Measurements from ENCODE around the gene GDF10. TPM values are rescaled to one million over a fixed set of nuclear protein-coding genes. Genes with fewer than 3 reads are reported as not detected.
A peak's percentile ranks its signal among the peaks of the same experiment; 100 is the strongest.

Gene GDF10
- total and polyA plus RNA-seq, 2 of the 13 experiments (the other 11 are each of a cell fraction or from before 2014, with no cell fraction given): 0.03 TPM; not detected in 1

DNA sequence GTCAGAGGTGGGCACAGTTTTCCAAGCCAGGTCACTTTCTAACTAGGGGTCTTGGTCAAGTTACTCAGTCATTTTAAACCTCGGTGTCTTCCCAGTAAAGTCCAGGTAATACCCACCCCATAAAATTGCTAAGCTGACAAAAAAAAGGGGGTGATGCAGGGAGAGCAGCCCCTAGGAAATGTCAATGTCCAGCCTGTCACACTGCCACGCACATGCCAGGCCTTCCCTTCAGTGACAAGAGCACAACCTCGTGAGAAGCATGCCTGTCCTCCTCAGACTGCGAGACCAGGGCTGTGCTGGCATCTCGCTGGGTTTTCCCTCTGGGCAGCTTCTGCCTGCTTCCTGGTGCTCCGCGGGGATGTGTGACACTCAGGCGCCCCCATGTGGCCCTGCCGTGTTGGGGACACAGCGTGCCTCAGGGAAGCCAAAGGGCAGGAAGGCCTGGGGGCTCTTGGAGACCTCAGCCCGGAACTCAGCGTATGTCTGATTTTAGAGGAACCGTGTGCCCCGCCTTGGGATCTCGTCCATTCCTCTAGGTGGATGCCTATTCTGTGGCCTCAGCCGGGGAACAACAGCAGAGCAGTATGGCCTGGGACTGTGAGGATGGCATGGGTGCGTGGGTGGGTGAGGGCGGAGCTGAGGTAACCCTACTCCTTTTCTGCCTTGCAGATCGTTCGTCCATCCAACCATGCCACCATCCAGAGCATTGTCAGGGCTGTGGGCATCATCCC is 12.1 kb downstream of the GDF10 start (continued):
- TF ChIP-seq ZBTB34 (CRISPR knock-in tag; IDR thresholded peaks at IDR 0.05) (no peak), NR1H2 (CRISPR knock-in tag; IDR thresholded peaks at IDR 0.05; ENCODE audit: borderline replicate concordance, low read depth) (no peak), DMTF1 (CRISPR knock-in tag; IDR thresholded peaks at IDR 0.05) (no peak), MAF1 (CRISPR knock-in tag; IDR thresholded peaks at IDR 0.05; ENCODE audit: borderline replicate concordance) (no peak), RBAK (CRISPR knock-in tag; IDR thresholded peaks at IDR 0.05) (no peak), GABPB1 (CRISPR knock-in tag; IDR thresholded peaks at IDR 0.05) (peak; percentile 38; the same call in 1 of the 2 replicates), SMC3 (IDR thresholded peaks at IDR 0.05; ENCODE audit: low read length) (peak; percentile 77), RBFOX2 (IDR thresholded peaks at IDR 0.05; ENCODE audit: low read depth, low read length) (no peak), FOSL2 (CRISPR knock-in tag; IDR thresholded peaks at IDR 0.05) (peak; percentile 44), ZNF446 (CRISPR knock-in tag; IDR thresholded peaks at IDR 0.05) (no peak), KLF6 (CRISPR knock-in tag; IDR thresholded peaks at IDR 0.05) (no peak), MAFK (conservative IDR thresholded peaks at IDR 0.05 in 1 of 2, IDR thresholded peaks at IDR 0.05 in 1 of 2; ENCODE audit: low read length in 2 of 2) (peak; percentile 58 to 70; a peak in 3 of 4 replicates), MEIS1 (CRISPR knock-in tag; IDR thresholded peaks at IDR 0.05; ENCODE audit: borderline replicate concordance) (no peak), EZH2 (conservative IDR thresholded peaks at IDR 0.05; ENCODE audit: low read depth, low read length) (no peak), LBX2 (CRISPR knock-in tag; IDR thresholded peaks at IDR 0.05; ENCODE audit: borderline replicate concordance) (no peak), ZNF496 (CRISPR knock-in tag; IDR thresholded peaks at IDR 0.05; ENCODE audit: insufficient replicate concordance) (no peak), ATF1 (CRISPR knock-in tag; IDR thresholded peaks at IDR 0.05) (no peak), ZNF101 (CRISPR knock-in tag; IDR thresholded peaks at IDR 0.05; ENCODE audit: borderline replicate concordance, low read depth) (no peak), KMT2B (CRISPR knock-in tag; IDR thresholded peaks at IDR 0.05) (no peak), TBX3 (IDR thresholded peaks at IDR 0.05; ENCODE audit: borderline replicate concordance) (no peak), SIX4 (CRISPR knock-in tag; IDR thresholded peaks at IDR 0.05) (no peak), GTF3A (CRISPR knock-in tag; conservative IDR thresholded peaks at IDR 0.05) (no peak)
- TF ChIP-seq, protein P1, sequence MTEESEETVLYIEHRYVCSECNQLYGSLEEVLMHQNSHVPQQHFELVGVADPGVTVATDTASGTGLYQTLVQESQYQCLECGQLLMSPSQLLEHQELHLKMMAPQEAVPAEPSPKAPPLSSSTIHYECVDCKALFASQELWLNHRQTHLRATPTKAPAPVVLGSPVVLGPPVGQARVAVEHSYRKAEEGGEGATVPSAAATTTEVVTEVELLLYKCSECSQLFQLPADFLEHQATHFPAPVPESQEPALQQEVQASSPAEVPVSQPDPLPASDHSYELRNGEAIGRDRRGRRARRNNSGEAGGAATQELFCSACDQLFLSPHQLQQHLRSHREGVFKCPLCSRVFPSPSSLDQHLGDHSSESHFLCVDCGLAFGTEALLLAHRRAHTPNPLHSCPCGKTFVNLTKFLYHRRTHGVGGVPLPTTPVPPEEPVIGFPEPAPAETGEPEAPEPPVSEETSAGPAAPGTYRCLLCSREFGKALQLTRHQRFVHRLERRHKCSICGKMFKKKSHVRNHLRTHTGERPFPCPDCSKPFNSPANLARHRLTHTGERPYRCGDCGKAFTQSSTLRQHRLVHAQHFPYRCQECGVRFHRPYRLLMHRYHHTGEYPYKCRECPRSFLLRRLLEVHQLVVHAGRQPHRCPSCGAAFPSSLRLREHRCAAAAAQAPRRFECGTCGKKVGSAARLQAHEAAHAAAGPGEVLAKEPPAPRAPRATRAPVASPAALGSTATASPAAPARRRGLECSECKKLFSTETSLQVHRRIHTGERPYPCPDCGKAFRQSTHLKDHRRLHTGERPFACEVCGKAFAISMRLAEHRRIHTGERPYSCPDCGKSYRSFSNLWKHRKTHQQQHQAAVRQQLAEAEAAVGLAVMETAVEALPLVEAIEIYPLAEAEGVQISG (CRISPR knock-in tag; IDR thresholded peaks at IDR 0.05): no peak
- TF ChIP-seq, protein P2, sequence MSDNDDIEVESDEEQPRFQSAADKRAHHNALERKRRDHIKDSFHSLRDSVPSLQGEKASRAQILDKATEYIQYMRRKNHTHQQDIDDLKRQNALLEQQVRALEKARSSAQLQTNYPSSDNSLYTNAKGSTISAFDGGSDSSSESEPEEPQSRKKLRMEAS (IDR thresholded peaks at IDR 0.05): no peak

Data from HepG2 (cell line).